Cortex of kidney (tissue), 1 donor: ENCODE results near the gene KRTAP23-1.

Source experiments
- DNase-seq: peaks from one replicate; lab custom pipeline; 2025; lab: John Stamatoyannopoulos, UW

KRTAP23-1 gene, protein sequence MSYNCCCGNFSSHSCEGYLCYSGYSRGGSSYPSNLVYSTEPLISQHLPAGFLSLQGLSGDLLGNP

DNA sequence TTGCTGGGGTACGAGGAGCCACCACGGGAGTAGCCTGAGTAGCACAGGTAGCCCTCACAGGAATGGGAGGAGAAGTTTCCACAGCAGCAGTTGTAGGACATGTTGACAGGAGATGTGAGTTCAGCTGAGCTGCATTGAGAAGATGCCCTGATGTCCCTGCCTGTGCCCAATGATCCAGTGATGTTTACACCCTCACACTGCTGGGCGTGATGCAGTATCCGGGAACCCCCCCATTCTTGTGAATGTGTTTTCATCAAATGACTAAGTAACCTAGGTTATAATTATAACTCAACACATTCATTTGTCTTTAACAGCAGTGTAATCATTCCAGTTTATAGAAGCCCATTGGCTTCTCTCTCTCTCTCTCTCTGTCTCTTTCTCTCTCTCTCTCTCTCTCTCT lies at the start of gene KRTAP23-1:
Gene KRTAP23-1, minus strand, starts transcription at position 101 of the 400 bp plus-strand sequence. Its CDS starts 0 bp downstream, at position 101.
- DNase-seq: no peak

DNA sequence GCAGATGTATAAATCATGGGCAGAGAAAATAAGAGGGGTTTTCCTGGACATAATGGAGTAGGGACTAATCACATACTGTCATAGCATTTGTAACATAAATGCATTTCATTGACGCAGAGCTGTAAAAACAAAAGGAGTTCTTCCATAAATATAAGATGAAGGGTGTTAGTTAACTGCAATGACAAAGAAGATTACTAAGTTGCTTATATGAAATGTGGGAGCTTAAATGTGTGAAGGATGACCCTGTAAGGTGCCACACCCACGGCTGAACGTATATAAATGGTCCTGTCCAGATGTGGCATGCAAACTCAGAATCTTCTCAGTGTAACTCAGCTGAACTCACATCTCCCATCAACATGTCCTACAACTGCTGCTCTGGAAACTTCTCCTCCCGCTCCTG lies 47.3 kb upstream of the KRTAP23-1 start, which contains the start of gene KRTAP13-1:
Gene KRTAP13-1, plus strand, starts transcription at position 301 of the 400 bp plus-strand sequence. Its CDS starts 56 bp downstream, at position 357.
- no peak for DNase-seq

DNA sequence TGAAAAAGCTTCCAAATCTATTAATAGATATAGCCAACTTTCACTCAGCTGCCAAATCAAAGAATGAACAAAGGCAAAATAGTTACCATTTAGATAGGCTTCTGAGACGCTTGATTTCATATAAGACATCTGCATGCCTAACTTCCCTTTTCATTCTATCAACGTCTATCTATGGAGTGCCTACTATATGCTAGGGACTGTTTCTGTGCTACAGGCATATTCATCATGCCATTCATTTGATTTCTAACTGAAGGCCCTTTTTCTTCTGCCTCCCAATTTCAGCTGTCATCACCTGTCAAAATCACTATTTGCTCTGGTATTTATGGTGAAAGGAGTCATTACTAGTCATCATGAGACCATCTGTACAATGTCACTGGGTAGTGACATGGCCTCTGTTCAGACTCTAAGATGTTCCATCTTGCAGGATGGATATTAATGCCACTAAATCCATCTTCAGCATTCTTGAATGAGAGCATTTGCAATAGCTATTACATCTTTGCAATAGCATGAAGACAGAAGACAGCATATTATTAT lies 43.2 kb upstream of the KRTAP23-1 start:
- DNase-seq: no peak

DNA sequence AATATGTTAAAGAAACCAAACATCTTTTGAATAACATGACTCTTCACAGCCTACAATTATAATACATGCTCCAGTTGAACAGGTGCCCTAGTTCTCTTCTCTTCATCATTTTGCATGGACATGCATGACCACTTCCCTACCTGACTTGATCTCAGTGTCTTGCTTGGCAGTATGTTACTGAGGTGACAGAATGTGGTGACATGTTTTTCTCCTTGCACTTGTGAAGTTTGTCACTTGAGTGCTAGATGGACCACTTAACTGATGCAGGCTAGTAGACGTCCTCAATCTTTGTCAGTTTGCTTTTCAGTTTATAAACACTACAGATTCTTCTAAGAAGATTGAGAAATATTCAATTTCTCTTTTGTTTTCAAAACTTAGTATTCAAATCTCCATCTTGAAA lies 33.8 kb upstream of the KRTAP23-1 start:
- DNase-seq: no peak

DNA sequence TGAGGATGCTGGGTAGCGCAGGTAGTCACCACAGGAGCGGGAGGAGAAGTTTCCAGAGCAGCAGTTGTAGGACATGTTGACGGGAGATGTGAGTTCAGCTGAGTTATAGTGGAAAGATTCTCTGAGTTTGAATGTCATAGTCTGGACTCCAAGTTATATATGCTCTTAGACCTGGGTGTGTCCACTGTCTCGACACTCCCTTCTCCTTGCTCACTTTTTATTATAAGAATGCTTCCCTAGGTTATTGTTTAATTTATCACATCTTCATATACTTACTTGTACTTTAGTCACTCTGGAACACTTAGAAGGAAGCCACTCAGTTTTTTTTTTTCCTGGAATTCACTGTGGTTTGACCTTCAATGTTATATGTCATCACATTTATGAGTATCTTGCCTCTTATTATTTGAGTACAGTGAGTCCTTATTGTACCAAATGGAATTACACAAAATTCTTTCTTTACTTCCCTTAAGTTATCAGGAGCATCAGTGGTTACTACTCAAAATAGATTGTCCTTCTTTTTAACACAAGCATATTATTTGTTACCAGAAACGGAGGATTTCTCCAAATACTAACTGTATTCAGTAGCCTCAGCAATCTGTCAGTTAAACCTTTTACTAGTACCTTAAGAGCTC lies 23.8 kb upstream of the KRTAP23-1 start, which contains the start of gene KRTAP13-2:
Gene KRTAP13-2, minus strand, starts transcription at position 133 of the 632 bp plus-strand sequence. Its CDS starts 58 bp downstream, at position 75.
- no peak for DNase-seq

DNA sequence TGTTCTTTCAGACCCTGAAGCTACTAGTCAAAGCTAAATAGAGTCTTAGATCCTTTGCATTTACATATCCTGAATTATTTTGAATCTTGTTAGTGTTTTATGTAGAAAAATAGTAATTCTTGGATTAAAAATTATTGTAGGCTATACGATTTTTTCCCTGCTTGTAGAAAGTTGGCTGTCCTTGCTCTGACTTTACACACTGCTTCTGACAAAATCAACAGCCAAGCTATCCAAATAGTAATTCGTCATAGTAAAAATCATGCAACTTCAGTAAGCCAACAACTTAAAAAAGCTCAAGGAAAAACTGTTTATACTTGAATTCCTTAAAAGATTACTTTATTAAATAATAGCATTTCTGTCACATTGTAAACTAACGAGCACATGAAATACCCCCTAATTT lies 7.5 kb upstream of the KRTAP23-1 start:
- DNase-seq: no peak

DNA sequence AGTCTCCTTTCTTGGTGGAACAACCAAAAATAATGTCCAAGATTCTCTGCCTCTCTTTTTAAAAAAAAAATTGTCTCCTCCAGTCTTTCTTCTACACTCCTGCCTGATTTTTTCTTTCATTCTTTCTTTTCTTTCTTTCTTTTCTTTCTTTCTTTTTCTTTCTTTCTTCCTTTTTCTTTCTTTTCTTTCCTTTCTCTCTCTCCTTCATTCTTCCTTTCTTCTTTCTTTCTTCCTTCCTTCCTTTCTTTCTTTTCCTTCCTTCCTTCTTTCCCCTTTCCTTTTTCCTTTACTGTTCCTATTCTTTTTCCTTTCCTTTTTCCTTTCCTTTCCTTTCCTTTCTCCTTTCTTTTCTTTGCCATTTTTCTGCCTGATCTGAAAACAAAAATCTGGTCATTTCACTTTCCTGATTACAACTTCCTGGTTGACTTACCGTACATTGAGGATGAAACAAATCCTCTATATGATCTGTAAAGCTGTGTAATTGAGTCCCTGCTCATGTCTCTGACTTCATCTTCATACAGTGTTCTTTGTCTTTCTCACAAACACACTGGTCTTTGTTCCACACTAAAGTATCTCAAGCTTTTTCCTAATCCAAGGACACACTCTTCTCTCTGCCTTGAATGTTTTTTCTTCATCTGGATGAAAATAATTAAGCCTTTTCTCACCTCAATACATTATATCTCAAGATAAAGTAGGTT lies 6.1 kb upstream of the KRTAP23-1 start:
- DNase-seq: no peak

DNA sequence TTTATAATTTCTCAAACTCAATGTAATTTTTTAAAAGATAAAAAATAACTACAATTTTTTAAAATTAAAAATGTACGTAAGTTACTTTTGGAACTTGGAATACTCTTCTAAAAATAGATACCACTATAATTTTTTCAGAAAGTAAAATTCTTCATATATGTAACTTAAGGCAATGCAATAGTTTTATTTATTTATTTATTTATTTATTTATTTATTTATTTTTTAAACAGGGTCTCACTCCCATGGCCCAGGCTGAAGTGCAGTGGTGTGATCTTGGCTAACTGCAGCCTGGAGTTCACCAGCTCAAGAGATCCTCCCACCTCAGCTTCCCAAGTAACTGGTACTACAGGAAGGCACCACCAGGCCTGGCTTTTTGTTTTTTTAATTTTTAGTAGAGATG lies 3.1 kb upstream of the KRTAP23-1 start:
- DNase-seq: no peak

DNA sequence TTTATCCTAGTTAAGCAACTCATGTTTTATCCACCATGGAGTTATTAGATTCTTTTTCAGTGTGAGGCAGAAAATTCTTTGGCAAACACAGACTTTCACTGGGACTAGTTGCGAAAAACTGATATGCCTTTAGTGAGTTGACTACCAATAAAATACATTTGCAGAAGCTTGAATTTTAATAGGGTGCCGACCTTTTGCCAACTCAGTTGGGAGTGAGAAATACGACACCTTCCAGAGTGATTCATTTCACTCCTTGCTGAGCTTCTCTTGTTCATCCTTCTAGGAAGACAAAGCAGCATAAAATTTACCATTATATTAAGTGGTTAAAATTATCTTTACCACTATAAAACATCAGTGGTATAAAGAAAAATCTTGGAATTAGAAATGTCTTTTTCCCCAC lies 1.2 kb upstream of the KRTAP23-1 start:
- DNase-seq: no peak

DNA sequence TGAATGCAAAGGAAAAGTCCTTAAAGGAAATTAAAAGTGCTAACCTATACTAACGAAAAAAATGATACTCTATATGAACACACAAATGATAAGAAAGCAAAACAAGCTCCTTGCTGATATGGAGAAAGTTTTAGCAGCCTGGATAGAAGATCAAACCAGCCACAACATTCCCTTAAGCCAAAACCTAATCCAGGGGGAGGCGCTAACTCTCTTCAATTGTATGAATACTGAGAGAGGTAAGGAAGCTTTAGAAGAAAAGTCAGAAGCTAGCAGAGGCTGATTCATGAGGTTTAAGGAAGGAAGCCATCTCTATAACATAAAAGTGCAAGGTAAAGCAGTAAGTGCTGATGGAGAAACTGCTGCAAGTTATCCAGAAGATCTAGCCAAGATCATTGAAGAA lies 3.4 kb downstream of the KRTAP23-1 start:
- no peak for DNase-seq

DNA sequence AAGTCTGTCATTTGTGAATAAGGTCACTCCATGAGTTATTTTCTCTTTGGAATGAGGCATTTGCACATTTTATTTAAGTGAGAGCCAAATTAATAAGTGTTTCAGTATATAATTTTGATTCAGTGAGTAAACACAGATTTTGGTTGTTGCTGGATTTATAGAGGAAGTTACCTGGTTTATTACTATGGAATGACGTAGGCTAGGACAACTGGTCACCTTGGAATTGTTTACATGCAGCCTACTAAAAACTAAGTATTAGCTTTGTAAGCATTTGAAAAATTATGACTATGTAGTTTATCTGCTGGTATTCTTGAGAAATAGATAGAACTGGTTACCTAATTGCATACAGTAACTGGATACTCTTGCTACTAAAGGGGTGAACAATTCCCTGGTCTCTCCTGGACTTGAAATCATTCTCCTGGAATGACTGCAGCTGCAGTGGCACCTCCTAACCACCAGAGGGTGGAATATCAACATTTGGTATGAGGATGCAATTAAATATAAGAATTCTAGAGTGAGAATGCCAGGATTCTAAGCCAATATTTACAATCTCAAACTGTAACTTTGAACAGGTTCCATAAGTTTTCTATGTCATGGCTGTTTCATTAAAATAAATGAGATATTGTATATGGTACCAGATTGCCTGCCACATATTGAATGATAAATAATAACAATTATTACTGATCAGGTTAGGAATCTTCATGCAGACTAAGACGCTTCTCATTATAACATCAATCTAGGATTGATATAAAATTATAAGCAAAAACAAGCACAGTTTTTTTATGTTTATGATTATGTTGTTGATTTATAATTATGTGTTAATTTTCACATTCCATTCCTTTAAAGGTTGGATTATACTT lies 7.5 kb downstream of the KRTAP23-1 start:
- no peak for DNase-seq

DNA sequence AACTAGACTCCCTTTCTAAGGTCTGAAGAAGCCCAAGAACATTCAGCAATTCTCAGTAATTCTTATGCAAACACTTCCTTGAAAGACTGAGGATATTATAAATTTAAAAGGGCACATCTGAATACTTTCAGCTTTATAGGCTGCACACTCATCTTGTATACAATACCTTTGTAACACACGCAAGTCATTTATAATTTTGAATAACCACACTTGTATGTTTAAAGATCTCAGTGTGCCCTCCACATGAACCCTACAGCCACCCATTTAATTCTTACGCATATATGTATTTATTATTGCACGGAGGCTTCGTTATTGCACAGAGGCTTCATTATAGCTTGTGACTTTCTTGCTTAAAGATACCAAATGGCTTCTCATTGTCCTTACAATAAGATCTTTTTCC lies 9.7 kb downstream of the KRTAP23-1 start:
- no peak for DNase-seq

DNA sequence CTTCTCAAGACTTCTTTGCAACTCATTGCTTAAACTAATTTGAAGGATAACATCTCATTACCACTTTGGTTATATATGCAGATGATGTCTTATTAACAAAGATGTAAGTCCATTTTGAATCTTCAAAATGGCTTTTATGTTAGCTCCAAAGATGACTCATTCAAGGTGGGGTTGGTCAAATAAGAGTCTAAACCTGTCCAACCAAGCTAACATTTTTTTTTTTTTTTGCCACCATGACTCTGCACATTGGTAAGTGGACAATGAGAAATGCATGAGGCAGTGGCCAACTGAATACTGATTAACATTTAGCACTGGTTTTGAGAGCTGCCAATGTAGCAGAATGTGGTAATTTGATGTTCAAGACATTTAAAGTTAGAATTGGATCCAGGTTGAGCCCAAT lies 10.6 kb downstream of the KRTAP23-1 start:
- DNase-seq: no peak

DNA sequence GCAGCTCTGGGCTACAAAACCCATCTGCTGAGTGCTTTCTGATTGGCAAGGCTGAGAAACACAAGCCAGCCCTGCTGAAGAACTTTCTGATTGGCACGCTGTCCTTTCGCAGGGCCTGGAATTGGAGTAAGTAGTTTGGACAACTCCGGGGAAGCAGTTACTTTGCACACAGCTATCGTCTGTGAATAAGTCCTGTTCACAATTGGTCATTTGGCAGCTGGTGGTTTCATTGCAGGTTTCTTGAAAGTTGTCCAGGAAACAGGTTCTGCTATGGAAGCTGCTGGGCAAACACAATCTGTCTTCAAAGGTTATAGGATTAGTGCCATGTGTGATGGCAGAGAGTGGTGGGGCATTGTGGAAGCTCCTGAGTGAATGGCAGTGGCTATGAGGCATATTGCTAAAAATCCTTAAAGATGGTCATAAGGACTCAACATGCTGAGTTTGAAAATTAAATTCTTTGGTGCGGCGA lies 11.1 kb downstream of the KRTAP23-1 start, which contains the start of gene KRTAP27-1:
Gene KRTAP27-1, minus strand, starts transcription at position 419 of the 469 bp plus-strand sequence. Its CDS starts 26 bp downstream, at position 393.
- DNase-seq: no peak

DNA sequence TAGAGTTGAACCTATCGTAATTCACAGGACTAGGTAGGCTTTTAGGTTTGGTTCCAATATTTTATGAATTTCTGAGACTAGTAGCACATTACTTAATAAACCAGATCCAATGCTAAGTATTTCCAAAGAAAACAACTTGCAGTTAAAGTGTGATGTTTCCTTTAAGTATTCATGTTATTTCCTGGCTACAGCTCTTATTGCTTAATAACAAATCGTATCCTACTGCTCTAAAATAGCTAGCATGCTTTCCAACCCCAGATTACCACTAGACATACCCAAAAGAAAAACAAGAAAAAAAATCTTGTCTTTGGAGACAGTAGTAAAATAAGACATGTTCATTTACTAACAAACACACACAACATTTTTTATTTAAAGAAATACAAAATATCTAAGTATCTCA lies 11.8 kb downstream of the KRTAP23-1 start:
- no peak for DNase-seq

DNA sequence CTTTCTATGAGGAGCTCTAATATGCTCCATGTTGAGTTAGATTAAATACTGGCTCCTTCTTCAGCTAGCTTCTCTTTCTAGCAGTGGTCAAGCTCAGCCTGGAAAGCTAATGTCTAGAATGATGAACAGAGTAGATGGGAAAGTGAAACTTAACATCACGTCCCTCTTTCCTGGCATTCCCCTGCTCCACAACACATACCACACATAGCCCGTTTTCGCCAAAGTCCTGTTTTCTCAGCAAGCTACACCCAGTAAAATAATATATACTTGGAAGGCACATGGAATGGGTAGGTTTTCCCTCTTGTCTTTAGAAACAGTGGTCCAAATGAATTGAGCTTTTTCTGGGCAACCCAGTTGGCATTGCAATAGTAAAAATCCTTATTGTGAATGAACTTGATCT lies 14.7 kb downstream of the KRTAP23-1 start:
- no peak for DNase-seq

DNA sequence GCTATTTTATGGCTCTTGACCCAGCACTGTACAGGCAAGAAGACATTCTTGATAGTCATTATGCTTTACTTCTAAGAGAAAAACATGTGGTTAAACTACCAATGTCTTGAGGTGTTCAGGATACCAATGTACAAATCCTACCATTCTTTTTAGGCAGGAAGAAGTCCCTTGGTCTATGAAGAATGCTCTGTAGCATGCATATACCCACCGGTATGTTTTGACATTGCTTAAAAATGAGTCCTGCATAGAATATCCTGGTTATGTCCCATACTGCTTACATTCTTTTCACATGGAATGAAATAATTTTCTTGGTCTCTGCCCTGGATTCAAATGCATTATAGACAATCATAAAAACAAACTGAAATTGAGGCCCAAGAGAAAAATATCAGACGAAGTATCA lies 15.7 kb downstream of the KRTAP23-1 start:
- no peak for DNase-seq

DNA sequence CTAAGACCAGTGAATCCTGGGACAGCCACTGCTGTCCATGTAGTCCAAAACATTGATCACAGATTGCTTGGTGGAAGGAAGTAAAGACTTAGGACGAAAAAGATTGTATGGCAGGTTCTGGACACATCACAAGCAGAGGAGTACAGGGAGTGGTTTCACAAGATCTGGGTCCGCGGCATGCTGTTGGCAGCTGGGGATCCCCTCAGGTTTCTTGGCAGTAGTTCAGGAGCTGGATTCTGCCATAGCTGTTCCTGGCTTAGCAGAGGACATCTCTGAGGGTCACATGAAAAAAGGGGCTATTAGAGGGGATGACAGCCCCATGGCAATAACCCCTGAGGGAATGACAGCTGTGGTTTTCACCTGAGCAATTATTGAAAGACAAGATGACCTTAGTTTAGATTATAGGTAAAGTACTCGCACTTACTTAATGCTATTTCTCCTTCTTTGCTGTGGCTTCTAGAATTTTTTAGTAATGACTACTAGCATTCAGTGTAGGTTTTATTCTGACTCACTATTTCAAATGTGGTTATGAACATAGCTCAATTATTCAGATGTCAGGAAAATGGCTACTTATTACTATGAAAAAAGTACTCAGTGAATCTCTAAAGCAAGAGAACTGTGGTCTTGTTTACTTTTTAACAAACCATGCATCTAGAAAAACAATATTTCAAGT lies 19.1 kb downstream of the KRTAP23-1 start:
- no peak for DNase-seq

DNA sequence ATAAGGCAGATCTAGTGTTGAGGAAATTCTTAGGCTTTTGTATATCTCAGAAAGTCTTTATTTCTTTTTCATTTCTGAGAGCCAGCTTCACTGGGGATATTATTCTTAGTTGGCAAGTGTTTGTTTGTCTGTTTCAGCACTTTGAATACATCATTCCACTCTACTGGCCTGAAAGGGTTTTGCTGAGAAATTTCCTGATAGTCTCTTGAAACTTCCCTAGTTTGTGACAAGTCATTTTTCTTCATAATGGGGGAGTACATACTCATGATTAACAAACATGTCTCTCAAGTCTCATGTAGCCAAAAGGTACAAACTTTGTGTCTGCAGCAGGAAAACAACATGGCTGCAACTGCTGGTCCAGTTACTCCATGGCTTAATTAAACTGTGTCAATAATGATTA lies 22.0 kb downstream of the KRTAP23-1 start:
- DNase-seq: no peak

DNA sequence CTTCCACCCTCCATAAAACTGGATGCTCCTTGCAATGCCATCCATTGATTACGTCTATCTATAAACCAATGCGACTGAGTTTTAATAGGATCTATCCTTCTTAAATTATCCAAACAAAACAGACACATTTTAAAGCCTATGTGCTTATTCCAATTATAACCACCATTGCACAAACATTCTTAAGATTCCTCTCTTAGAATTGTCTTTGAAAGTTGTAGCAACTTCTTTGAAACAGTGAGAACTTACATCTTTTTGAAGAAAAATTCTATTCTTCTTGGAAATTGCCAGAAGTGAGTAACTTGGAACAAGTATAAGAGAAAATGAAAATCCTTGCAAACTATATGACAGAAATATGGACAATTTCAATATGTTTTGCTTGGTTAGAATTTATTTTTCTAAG lies 28.2 kb downstream of the KRTAP23-1 start, which contains the start of gene KRTAP26-1:
Gene KRTAP26-1, minus strand, starts transcription at position 101 of the 400 bp plus-strand sequence. CDS start 280 bp downstream, outside the sequence.
- no peak for DNase-seq

DNA sequence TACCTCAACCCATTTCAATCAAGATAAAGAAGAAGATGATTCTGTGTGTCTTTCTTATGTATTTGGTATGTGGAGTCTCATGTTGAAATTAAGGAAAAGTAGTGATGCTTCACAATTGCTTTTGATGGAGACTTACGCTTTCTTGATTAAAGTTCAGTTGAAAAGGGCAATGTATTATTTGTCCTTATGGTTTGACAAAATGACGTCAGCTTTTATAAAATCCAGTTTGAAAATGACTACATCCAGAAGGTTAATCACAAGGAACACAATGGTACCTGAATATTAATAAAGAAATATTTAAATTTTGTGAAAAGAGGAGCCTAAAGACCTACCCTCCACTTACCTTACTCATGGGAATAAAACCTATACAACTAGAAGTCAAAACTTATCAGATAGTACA lies 32.7 kb downstream of the KRTAP23-1 start:
- DNase-seq: no peak
